GOT3 (cell line): ENCODE measurements around the gene KDR.

ENCODE experiments used
- DNase-seq: peaks from one replicate; lab custom pipeline; 2025; ENCODE audit warnings: mixed read lengths; lab: John Stamatoyannopoulos, UW

The KDR gene

DNA sequence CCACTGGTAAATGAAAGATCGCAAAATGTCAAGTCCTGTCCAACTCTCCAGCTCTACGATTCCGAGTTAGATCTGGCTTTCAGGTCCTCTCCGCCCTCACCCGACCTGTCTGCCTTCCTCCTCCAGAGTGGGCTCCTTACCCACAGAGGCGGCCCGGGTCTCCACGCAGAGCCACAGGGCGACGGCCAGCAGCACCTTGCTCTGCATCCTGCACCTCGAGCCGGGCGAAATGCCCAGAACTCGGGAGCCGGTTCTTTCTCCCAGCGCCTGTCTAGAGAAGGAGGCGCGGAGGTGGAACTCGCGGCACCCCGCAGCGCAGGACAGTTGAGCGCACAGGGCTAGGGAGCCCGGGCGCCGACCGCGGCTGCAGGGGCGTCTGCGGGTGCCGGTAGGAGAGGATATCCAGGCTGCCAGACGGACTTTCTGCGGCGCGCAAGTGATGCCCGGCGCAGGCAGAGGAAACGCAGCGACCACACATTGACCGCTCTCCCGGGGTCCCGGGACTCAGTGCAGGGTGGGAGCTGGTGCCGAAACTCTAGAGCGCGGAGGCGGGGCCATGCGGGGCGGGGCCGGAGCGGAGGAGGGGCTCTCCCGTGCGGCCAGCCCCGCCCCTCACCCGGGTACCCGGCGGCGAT, at the start of gene KDR:
Gene KDR (minus strand): TSS at position 509 of the 635 bp plus-strand sequence. CDS start 302 bp downstream, at position 207.
- no peak for DNase-seq

DNA sequence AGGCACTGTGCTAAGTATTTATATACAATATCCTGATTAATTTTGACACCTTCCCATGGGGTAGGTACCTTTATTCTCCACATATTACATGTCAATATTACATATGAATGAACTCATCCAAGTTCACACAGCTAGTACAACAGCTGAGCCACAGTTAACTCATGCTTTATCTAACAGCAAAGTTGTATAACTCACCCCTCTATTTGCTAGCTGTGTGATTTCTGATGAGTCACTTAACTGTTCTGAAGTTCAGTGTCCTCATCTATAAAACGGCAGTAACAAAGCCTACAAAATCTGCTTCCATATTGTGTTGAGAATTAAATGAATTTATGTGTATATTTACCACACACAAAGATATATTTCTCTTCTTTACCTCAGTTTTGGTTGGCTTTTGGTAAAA, 48.2 kb upstream of the KDR start:
- DNase-seq: no peak

DNA sequence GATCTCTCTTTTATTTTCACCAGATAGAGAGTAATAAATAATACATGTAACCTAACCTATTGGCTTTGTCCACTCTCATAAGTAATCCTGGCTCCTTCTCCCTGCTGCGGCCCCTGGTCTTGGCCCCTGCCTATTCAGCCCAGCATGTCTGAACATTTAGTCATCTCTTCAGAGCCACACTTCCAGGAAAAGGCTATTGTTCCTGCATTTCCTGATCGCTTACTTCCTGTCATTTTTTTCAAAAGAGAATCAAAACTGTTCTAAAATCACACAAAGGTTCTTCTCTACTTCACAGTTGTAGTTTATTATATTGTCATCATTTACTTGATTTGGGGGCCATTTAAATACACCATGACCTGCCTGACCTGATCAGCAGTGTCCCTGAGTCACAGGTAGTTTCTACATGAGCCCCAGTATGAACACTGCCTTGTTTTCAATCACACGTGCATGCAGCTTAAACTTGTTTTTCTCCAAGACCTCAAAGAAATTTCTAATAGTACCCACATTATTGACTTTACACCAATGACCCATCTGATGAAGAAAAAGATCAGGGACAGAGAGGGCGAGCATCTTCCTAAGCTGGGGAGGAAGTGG, 47.4 kb upstream of the KDR start:
- no peak for DNase-seq

DNA sequence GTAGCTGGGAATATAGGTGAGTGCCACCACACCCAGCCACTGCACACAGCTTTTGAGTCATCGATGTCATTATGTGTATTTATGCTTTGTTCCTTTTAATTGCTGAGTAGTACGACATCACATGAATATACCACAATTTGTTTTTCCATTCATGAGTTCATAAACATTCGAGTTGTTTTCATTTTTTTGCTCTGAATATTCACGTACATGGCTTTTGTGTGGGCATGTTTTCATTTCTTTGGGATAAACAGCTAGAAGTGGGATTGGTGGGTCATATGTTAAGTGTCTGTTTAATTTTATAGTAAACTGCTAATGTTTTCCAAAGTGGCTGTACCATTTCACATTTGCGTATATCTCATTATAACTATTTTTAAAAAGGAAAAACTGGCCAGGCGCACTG, 45.1 kb upstream of the KDR start:
- no peak for DNase-seq

DNA sequence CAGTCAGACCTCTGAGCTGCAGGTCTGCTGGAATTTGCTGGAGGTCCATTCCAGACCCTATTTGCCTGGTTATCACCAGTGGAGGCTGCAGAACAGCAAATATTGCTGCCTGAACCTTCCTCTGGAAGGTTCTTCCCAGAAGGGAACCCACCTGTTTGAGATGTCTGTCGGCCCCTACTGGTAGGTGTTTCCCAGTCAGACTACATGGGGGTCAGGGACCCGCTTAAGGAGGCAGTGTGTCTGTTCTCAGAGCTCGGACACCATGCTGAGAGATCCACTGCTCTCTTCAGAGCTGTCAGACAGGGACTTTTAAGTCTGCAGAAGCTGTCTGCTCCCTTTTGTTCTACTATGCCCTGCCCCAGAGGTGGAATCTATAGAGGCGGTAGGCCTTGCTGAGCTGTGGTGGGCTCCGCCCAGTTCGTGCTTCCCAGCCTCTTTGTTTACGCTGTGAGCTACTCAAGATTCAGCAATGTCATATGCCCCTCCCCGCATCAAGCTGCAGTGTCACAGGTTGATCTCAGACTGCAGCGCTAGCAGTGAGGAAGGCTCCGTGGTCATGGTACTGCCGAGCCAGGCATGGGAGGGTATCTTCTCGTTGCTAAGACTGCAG, 44.1 kb upstream of the KDR start:
- no peak for DNase-seq

DNA sequence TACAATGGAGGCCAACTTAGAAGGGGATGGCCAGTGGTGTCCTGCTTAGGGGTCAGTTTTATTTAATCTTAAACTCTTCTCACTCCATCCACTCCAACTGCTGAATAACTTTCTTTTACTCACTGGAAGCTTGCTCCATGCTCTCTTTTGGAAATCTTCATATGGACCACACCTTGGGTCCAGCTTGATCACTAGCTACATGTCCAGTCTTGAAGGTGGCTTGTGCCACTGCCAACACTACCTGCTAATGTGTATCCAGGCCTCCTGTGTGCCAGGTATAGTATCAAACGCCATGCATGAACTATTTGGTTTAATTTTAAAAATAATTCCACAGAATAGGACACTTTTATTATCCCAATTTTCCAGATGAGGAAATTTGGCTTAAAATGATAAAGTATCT, 37.0 kb upstream of the KDR start:
- DNase-seq: no peak

DNA sequence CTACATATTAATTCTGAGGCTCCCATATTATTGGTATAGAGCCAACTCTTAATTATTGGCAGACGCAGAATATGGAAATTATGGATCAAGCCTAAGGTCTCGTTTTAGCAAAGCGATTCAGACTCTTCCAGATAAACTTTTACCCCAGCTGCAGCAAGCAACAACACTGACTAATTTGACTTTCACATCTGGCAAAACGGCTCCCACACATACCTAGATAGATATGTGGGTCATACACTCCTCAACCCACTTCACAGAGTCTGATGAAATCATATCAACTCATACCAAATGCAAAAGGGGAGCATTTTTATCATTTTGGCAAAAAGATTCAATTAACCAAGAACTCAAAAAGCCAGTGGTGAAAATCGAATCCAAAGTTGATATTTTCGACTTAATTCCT, 36.3 kb upstream of the KDR start:
- no peak for DNase-seq

DNA sequence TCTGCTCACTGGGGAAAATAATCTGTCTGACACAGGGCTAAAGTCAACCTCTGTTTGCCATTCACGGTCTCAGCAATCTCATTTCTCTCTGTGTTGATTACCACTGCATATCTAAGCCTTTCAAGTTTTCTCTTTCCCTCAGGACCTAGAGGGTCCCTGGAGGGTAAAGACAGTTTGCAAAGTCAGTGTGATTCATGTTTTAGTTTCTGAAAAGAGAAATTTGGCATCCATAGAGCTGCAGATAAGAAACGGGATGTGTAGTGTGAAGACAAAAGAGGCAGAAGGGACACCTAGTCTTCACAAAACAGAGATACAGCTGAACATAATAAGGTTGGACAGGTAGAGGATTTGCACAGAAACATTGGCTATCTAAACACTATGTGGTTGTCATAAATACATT, 34.5 kb upstream of the KDR start:
- DNase-seq: no peak

DNA sequence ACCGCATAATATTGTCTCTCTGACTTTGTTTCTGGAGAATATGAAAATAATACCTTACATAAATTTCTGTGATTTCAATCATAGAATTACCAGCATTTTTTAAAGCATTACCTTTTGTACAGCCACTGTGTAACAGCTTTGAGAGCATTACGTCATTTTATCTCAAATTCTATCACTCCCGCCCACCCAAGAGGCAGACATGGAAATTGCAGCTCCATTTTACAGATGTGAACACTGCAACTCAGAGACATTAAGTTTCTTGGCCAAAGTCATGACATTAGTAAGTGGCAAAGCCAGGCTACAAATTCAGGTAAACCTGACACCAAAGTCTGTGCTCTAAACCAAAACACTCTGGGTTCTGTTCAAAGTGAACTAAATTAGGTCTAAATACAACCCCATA, 33.6 kb upstream of the KDR start:
- DNase-seq: no peak

DNA sequence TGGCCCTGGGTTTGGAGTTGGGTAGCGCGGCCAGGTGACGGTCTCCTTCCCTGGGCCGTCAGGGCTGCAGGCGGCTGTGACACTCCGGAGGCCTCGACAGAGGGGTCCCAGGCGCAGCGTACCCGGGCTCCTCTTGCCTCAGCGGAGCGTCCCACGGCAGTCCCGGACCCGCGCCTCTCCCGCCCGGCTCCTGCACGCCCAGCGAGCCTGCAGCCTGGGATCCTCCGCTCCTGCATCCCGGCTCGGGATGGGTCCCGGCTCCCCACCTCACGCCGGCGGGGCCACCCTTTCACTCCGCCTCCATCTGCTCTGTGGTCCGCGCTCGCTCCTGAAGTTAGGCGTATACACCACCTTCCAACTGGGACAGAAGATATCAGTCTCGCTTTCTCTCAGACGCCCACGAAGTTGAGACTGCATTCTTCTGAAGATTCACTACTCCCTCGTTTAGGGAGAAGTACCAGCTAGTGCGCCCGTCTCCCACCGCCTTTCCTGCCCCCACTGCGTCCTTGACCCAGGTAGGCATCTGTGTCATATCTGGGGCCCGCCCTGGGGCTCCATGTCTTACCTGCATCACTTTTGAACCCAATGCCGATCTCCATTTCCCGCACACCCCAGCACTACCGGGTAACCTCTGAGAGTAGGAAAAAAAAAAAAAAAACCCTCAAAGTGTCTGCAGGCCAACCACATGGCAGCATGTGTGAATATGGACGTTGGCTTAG, 32.3 kb upstream of the KDR start:
- no peak for DNase-seq

DNA sequence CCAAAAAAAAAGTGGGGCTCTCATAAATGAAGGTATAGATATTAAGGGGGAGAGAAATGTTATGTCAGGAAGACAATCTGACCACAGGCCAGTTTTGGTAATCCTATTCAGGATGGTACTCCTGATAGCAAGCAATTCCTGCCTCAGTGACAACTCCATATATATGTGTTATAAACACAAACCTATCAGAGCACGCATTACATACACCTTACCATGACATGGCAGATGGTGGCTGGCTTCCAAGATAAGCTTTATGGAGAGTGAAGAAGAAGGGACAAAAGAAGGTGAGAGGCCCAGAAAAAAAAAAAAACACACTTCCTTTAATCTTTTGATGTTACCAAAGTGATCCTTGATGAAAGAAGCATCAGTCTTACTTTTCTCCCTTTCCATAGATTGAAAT, 29.5 kb upstream of the KDR start:
- no peak for DNase-seq

DNA sequence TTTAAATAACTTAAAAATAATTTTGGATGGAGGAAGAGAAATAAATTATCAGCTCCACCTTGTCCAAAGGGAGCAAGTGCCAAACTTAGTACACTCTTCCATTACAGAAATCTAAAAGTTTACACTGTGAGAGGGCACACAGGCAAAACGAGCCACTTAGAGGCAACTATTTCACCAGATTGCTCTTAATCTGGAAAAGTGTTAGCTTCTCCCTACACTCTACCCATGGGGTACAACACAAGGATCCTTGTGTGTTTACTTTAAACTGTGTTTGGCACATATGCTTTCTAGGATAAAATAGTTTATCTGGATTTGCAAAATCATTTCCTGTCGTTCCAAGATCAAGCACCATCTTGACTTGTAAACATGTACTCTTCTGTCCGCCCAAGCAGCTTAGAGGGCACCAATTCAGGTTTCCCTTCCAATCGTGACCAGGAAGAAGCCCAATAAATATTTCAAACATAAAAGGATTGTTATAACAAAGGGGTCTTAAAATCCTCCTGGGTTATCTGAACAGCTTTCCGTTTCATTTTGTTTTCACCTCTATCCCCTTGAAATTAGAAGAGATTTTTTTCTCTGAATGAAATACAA, 29.0 kb upstream of the KDR start:
- no peak for DNase-seq

DNA sequence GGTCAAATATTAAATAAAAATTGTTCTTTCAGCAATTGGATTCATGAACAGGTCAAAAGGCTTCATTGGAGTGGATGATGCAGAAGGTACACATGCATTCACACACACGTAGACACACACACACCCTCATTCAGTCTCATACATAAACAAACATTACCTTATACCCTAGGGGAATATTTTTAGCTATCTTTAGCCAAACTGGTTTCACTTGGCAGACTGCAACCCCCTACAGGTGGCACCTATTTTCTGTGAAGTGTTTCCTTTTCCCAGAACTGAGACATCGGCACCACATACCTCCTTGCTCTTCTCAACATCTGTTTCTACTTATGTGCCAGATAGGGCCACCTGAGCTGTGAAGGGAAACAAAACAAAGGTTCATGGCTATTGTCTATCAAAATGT, 18.5 kb upstream of the KDR start:
- DNase-seq: no peak

DNA sequence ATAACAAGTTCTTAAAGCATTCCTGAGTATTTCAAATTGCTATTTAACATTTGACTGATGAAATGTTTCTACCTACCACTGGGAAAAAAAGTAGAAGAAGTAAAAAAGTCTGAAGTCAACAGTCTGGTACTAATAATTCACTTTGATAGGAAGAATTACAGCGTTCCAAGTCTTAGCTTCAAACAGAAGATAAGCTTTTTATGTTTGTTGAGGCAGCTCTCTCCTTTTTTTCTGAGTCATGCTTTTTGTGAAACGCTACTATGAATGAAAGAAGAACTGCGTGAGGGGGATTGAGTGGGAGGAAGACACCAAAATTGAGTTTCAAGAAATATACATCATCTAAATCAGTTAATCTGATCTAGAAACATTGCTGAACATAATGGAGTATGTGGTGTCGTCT, 13.0 kb upstream of the KDR start:
- DNase-seq: no peak

DNA sequence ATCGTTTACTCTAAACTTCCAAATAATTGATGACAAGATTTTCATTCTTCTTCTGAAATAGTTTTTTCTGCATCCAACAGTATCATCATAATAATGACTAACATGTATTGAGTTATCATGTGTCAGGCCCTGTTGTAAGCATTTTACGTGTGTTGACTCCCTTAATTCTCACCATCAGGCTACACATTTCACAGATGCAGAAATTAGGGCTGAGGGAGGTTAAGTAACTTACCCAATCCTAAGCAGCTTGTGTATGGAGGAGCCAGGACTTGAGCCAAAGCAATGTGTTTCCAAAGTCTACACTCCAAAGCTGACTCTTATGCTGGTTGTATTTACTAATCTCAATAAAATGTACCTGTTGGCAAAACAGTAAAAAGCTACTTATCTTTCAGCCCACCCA, 11.2 kb upstream of the KDR start:
- DNase-seq: no peak

DNA sequence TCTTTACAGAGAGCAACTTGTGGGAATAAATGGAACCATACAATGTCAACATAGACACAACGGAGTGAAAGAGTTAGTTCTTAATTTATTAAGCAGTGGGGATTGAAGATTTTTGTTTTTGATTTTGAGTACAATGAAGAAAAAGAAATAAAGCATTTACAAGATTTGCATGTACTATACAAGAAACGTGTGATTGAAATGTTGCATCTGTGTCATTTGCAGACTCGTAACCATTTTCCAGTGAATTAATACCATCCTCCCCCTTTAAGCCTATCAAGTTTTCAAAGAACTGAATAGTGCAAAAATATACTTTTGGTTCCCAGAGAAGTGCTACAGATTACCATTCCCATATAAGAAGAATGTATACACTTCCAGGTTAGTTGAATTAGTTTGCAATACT, 8.6 kb upstream of the KDR start:
- no peak for DNase-seq

DNA sequence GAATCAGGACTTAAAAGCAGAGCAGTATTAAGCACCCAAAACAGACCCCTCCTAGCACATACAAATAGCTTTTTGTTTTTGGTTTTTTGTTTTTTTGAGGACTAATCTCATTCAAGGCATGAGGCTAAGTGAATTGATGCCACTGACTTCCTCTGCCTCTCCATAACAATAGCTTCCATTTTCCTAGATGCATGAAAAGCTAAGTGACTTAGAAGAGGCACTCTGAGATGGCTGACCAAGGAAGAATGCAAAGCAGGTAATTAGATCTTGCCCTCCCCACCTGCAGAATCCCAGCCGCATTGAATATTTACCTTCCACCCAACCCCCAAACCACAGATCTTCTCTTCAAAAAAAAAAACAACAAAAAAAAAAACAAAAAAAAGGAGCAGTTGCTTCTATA, 7.4 kb upstream of the KDR start:
- DNase-seq: no peak

DNA sequence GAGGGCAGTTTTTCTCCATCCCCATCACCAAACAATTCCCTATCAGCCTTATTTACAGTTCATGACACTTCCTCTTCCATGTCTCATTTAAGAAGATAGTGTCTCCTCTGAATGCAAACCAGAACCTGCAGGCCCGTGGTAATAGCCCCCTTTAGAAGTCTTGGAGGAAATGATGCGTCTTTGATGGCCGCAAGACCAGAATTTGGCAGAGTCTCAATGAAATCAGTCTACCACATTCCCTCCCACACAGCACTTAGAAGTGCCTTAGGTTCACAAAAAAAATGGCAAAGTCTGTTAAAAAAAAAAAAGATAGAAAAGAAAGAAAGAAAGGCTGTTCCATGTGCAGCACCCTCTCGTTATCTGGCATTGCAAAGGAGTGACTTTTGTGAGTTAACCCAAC, 2.1 kb upstream of the KDR start:
- no peak for DNase-seq

DNA sequence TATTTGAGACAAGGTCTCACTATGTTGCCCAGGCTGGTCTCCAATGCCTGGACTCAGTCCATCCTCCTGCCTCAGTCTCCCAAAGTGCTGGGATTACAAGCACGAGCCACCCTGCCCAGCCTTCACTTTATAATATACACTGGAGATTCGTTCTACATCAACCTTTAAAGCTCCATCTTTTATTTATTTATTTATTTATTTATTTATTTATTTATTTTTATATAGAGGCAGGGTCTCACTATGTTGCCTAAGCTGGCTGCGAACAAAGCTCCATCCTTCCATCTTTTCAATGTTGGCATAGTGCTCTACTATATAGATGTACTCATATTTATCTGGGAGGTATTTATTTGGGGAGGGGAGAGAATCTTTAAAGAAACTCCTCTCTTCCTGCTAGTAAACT, 1.7 kb upstream of the KDR start:
- no peak for DNase-seq

DNA sequence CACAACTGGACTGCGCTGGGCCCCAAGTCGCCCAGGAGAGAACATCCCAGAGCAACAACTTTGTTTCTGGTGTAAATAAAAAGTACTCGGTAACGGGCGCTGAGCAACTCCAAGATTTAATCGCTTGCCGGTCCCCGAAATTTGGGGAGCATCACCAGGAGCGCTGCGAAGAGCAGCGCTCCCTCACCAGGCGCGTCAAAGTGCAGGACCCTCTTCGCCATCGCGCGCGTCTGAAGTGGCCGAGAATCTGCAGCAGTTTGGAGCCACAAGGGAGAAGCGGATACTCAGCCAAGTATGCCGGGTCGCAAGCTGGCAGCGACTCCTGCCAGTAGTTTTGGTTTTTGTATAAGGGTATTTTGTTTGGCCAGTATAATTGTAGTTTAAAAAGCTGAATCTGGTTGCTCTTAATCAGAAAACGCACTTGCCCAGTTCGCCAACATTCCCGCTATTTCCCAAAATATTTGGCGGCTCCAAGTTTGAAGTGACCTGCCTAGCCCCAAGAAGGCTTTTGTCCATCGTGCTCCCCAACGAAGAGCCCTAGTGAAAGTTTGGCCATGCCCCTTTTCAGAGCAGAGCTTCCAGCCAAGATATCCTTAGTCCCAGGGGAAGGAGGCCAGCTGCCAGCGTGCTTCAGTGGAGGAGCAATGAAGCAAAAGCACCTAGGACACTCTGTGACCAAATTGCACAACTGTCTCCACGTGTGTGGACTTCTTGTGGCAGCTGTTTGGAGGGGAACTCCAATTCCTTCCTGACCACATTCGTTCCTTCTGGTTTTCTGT, 557 bp upstream of the KDR start:
- DNase-seq: no peak

DNA sequence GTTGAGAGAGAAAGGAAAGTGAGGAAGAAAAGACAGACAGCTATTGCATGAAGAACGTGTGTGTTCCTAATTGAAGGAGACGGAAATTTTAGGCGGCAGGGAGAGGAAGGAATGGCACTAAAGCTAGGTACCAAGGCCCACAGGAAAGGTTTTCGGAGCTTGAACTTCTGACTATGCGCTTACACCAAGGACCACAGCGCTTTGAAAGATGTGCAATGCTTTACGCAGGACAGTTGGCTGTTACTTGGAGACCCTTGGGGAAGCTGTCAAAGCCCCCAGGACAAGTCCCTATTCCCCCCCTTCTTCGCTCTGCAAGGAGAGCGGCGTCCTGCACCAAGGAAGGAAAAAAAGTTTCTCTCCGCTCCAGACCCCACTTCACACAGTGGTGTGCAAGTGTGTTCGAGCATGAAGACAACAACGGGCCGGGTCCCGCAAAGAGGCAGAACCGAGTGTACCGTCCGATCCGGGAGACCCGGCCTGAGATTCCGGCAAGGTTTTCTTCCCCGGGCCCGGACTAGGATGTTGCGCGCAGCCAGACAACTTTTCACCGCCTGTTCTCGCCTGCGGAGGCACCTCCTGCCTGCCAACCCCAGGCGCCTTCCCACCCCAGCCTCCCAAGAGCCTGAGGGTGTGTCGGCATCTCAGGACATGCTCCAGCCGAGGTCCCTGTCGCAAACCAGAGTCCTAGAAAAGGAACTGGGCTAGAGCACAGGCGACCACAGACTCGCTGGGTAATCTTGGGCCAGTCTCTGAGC, 896 bp downstream of the KDR start:
- DNase-seq: no peak
